Measurements from ENCODE around the gene MTG2.

GRCh38 chr20:62149532-62150309 is 33.1 kb upstream of the MTG2 start:
- TF ChIP-seq SMC3 (IDR thresholded peaks at IDR 0.05; ENCODE audit: low read depth, low read length) (no peak), POLR2A (IDR thresholded peaks at IDR 0.05; ENCODE audit: low read depth, low read length) (no peak), MAZ (IDR thresholded peaks at IDR 0.05; ENCODE audit: borderline replicate concordance, low read depth, low read length) (no peak)
- TF ChIP-seq, protein P1, sequence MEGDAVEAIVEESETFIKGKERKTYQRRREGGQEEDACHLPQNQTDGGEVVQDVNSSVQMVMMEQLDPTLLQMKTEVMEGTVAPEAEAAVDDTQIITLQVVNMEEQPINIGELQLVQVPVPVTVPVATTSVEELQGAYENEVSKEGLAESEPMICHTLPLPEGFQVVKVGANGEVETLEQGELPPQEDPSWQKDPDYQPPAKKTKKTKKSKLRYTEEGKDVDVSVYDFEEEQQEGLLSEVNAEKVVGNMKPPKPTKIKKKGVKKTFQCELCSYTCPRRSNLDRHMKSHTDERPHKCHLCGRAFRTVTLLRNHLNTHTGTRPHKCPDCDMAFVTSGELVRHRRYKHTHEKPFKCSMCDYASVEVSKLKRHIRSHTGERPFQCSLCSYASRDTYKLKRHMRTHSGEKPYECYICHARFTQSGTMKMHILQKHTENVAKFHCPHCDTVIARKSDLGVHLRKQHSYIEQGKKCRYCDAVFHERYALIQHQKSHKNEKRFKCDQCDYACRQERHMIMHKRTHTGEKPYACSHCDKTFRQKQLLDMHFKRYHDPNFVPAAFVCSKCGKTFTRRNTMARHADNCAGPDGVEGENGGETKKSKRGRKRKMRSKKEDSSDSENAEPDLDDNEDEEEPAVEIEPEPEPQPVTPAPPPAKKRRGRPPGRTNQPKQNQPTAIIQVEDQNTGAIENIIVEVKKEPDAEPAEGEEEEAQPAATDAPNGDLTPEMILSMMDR (conservative IDR thresholded peaks at IDR 0.05; ENCODE audit: low read depth, low read length): no peak

Data from IMR-90 (cell line).